Natural killer cell (primary cell): ENCODE results near the gene MARCHF10. TPM values are rescaled to one million over a fixed set of nuclear protein-coding genes. Genes with fewer than 3 reads are reported as not detected.

Experiments
- ATAC-seq, 3 donors: fragments of 150-1000 bp in 2 of 3; fragments of 200-7000 bp in 1 of 3; cut with Tn5 transposase; 1 replicate in 1 of 3; 2 replicates in 2 of 3; pipeline ENCODE4 v1.10.0; 2021; ENCODE audit warnings: mild to moderate bottlenecking in 2 of 3, moderate library complexity in 2 of 3
- DNase-seq, 2 donors: peaks; one replicate each; pipeline versions ENCODE4 v3.0.0 to v3.0.0-alpha.2; 2013 to 2021; ENCODE audit warnings: mixed read lengths in 1 of 2
- H3K27ac ChIP-seq: one replicate; pipeline ENCODE4 v1.5.1; 2013; ENCODE audit warnings: mild to moderate bottlenecking, low read length
- H3K27me3 ChIP-seq: one replicate; pipeline ENCODE4 v1.6.1; 2013; ENCODE audit warnings: low read length; ENCODE audit not compliant: control insufficient read depth, insufficient read depth
- H3K36me3 ChIP-seq: one replicate; pipeline ENCODE4 v1.6.1; 2013; ENCODE audit warnings: low read length; ENCODE audit not compliant: control insufficient read depth, insufficient read depth
- H3K4me1 ChIP-seq: one replicate; pipeline ENCODE4 v1.6.1; 2013; ENCODE audit warnings: low read length; ENCODE audit not compliant: control insufficient read depth, insufficient read depth
- H3K4me3 ChIP-seq: one replicate; pipeline ENCODE4 v1.5.1; 2013; ENCODE audit warnings: low read length
- H3K9me3 ChIP-seq: one replicate; pipeline ENCODE4 v1.6.1; 2013; ENCODE audit warnings: low read length; ENCODE audit not compliant: control insufficient read depth, insufficient read depth
- H3K27ac Mint-ChIP-seq, 2 donors: one replicate each; pipeline ENCODE4 v1.8.0; 2022; ENCODE audit warnings: mild to moderate bottlenecking in 2 of 2, mixed read lengths in 2 of 2, moderate library complexity in 1 of 2
- H3K27me3 Mint-ChIP-seq, 2 donors: one replicate each; pipeline ENCODE4 v1.8.0; 2022; ENCODE audit warnings: low read depth in 2 of 2, mixed read lengths in 2 of 2
- H3K36me3 Mint-ChIP-seq: one replicate; pipeline ENCODE4 v1.8.0; 2022; ENCODE audit warnings: mixed read lengths
- H3K4me1 Mint-ChIP-seq, 2 donors: one replicate each; pipeline ENCODE4 v1.8.0; 2022; ENCODE audit warnings: mixed read lengths in 2 of 2
- H3K4me3 Mint-ChIP-seq: one replicate; pipeline ENCODE4 v1.8.0; 2022; ENCODE audit warnings: mild to moderate bottlenecking, moderate library complexity, mixed read lengths
- H3K9me3 Mint-ChIP-seq, 2 donors: one replicate each; pipeline ENCODE4 v1.8.0; 2022; ENCODE audit warnings: mixed read lengths in 2 of 2
- CTCF ChIP-seq: fragments of 200-600 bp; IDR thresholded peaks from one replicate; pipeline ENCODE4 v1.8.0; 2022; ENCODE audit warnings: antibody characterized with exemption
- WGBS: methylation state at CpG from one replicate; pipeline ENCODE4 v1.1.7; 2013; ENCODE audit warnings: missing lambda C conversion rate; ENCODE audit not compliant: insufficient coverage; 5-methylcytosine and 5-hydroxymethylcytosine counted together
- intact Hi-C: fragments of 100-400 bp; cut with micrococcal nuclease; formaldehyde crosslinking; loops from one replicate; pipeline ENCODE4 v1.14.2; 2022
- total RNA-seq, 4 donors: library from RNA; stranded (reverse); fragments of 120-200 nt in 1 of 4; gene quantifications; one replicate each; pipeline versions ENCODE4 v1.2.3 to v1.2.4, GENCODE V29; 2013 to 2022

Gene MARCHF10
- total RNA-seq, 3 donors from 2014 or later (not counting 1 experiment from before 2014, with no cell fraction given) = 0.35 to 1.2 (median 0.40) TPM

GRCh38 chr17:62821189-62822079 lies 13.3 kb upstream of the MARCHF10 start:
- H3K4me3 ChIP-seq = no peak overlapping the region
- peaks cover 0 to 5% of the 10 kb centered on the region in 2 donors for H3K27me3 Mint-ChIP-seq
- no peaks in the 10 kb centered on the region for H3K36me3 Mint-ChIP-seq
- no peak overlapping the region for H3K4me3 Mint-ChIP-seq
- H3K27ac ChIP-seq = no peak overlapping the region
- intact Hi-C loops = no loop called here
- no peaks in the 10 kb centered on the region for H3K9me3 Mint-ChIP-seq
- no peak for TF ChIP-seq CTCF
- no peaks in the 10 kb centered on the region for H3K4me1 ChIP-seq
- H3K27ac Mint-ChIP-seq = no peak overlapping the region
- H3K27me3 ChIP-seq = no peaks in the 10 kb centered on the region
- DNase-seq (no peak), ATAC-seq (no peak)
- H3K4me1 Mint-ChIP-seq = peaks cover 0 to 10% of the 10 kb centered on the region in 2 donors
- no peaks in the 10 kb centered on the region for H3K36me3 ChIP-seq
- H3K9me3 ChIP-seq = no peaks in the 10 kb centered on the region
- 88% methylated on average over 15 of the region's 15 CpGs for WGBS

- Histone ChIP-seq H3K36me3 (no peaks in the 10 kb centered on the region), H3K27ac (no peak overlapping the region), H3K9me3 (no peaks in the 10 kb centered on the region), H3K4me1 (no peaks in the 10 kb centered on the region), H3K27me3 (no peaks in the 10 kb centered on the region), H3K4me3 (no peak overlapping the region)
- no peaks in the 10 kb centered on the region for H3K9me3 Mint-ChIP-seq
- DNase-seq = no peak
- H3K27me3 Mint-ChIP-seq = peaks cover 0 to 5% of the 10 kb centered on the region in 2 donors
- intact Hi-C loops = no loop called here
- 28% methylated on average over 12 of the region's 12 CpGs for whole genome bisulfite sequencing
- no peak for ATAC-seq
- H3K4me3 Mint-ChIP-seq = no peak overlapping the region
- no peak for TF ChIP-seq CTCF
- H3K27ac Mint-ChIP-seq = no peak overlapping the region
- H3K4me1 Mint-ChIP-seq = peaks cover 0 to 10% of the 10 kb centered on the region in 2 donors
- no peaks in the 10 kb centered on the region for H3K36me3 Mint-ChIP-seq
Observed at GRCh38 chr17:62819511-62820221, 11.6 kb upstream of the MARCHF10 start.

- no peak overlapping the region for H3K4me3 Mint-ChIP-seq
- peaks cover 0 to 10% of the 10 kb centered on the region in 2 donors for H3K4me1 Mint-ChIP-seq
- DNase-seq = no peak
- Histone ChIP-seq H3K4me3 (no peak overlapping the region), H3K4me1 (no peaks in the 10 kb centered on the region), H3K36me3 (no peaks in the 10 kb centered on the region), H3K27ac (no peak overlapping the region), H3K27me3 (no peaks in the 10 kb centered on the region), H3K9me3 (no peaks in the 10 kb centered on the region)
- no peak for TF ChIP-seq CTCF
- no peak for ATAC-seq
- intact Hi-C loops = no loop called here
- no peak overlapping the region for H3K27ac Mint-ChIP-seq
- no peaks in the 10 kb centered on the region for H3K9me3 Mint-ChIP-seq
- H3K27me3 Mint-ChIP-seq = peaks cover 0 to 5% of the 10 kb centered on the region in 2 donors
- H3K36me3 Mint-ChIP-seq = no peaks in the 10 kb centered on the region
- WGBS = 97% methylated on average over 7 of the region's 7 CpGs
Observed at GRCh38 chr17:62818526-62818925, 10.4 kb upstream of the MARCHF10 start.
